HEK293 (cell line): ENCODE results near the gene ZNF48.
A peak's percentile ranks its signal among the peaks of the same experiment; 100 is the strongest.

ENCODE experiments used
- AEBP2 ChIP-seq: fragments of 450-650 bp; formaldehyde crosslinking; IDR thresholded peaks from 2 replicates; pipeline ENCODE4 v1.5.1; 2016; ENCODE audit warnings: missing biosample characterization, missing genetic modification characterization, borderline replicate concordance
- HIC1 ChIP-seq: fragments of 450-650 bp; formaldehyde crosslinking; IDR thresholded peaks from 2 replicates; pipeline ENCODE4 v1.5.1; 2016; ENCODE audit warnings: missing biosample characterization, missing genetic modification characterization
- HOXA7 ChIP-seq: sonication (generic); formaldehyde crosslinking; IDR thresholded peaks from 2 replicates; pipeline ENCODE4 v1.8.1; 2022; ENCODE audit warnings: missing genetic modification reagents, borderline replicate concordance
- KLF17 ChIP-seq: fragments of 450-650 bp; formaldehyde crosslinking; IDR thresholded peaks from 2 replicates; pipeline ENCODE4 v1.5.1; 2016; ENCODE audit warnings: missing biosample characterization, missing genetic modification characterization
- PRDM10 ChIP-seq: fragments of 450-650 bp; formaldehyde crosslinking; IDR thresholded peaks from 2 replicates; pipeline ENCODE4 v1.5.1; 2016; ENCODE audit warnings: missing biosample characterization, missing genetic modification characterization
- SCRT1 ChIP-seq: fragments of 450-650 bp; formaldehyde crosslinking; IDR thresholded peaks from 2 replicates; pipeline ENCODE4 v1.5.1; 2016; ENCODE audit warnings: missing biosample characterization, missing genetic modification characterization, borderline replicate concordance
- TSHZ1 ChIP-seq: fragments of 450-650 bp; formaldehyde crosslinking; IDR thresholded peaks from 2 replicates; pipeline ENCODE4 v1.5.1; 2016; ENCODE audit warnings: missing biosample characterization, missing genetic modification characterization, borderline replicate concordance
- ZBTB17 ChIP-seq: fragments of 450-650 bp; formaldehyde crosslinking; IDR thresholded peaks from 2 replicates; pipeline ENCODE4 v1.5.1; 2016; ENCODE audit warnings: missing biosample characterization, missing genetic modification characterization
- ZBTB20 ChIP-seq: fragments of 450-650 bp; formaldehyde crosslinking; IDR thresholded peaks from 2 replicates; pipeline ENCODE4 v1.5.1; 2016; ENCODE audit warnings: missing biosample characterization, missing genetic modification characterization
- ZNF501 ChIP-seq: fragments of 450-650 bp; formaldehyde crosslinking; IDR thresholded peaks from 2 replicates; pipeline ENCODE4 v1.5.1; 2016; ENCODE audit warnings: missing biosample characterization, missing genetic modification characterization
- ZNF629 ChIP-seq: fragments of 450-650 bp; formaldehyde crosslinking; IDR thresholded peaks from 2 replicates; pipeline ENCODE4 v1.5.1; 2017; ENCODE audit warnings: missing biosample characterization, missing genetic modification characterization
- ZNF664 ChIP-seq: fragments of 450-650 bp; formaldehyde crosslinking; IDR thresholded peaks from 2 replicates; pipeline ENCODE4 v1.5.1; 2016; ENCODE audit warnings: missing biosample characterization, missing genetic modification characterization
- ZSCAN16 ChIP-seq: fragments of 450-650 bp; formaldehyde crosslinking; IDR thresholded peaks from 2 replicates; pipeline ENCODE4 v1.5.1; 2016; ENCODE audit warnings: missing biosample characterization, missing genetic modification characterization

ZNF48 gene

DNA sequence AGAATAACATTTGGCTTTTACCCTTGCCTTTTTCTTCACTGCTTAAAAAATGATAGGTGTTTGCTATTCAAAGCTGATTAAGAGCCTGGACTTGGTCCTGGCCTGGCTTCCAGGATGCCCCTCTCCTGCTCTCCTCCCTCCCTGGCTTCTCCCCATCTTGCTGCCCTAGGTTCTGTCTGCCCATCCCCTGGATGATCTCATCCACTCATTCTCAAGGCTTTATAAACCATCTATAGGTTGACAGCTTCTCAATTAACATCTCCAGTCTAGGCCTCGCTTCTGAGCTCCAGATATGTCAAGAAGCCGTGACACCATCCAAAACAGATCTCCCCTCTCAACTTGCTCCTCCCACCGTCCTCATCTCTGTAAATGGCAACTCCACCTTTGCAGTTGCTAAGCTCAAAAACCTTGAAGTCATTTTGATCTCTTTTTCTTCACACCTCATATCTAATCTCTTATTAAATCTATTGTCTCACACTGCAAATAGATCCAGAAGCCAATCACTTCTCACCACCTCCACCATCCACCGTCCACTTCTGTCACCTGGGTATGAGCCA lies 20.9 kb downstream of the ZNF48 start (continued):
- peak; percentile 48; the same call in 1 of the 2 replicates for TF ChIP-seq TSHZ1 (tag by site-specific recombination)
- peak; percentile 78 for TF ChIP-seq PRDM10 (tag by site-specific recombination)
- no peak for TF ChIP-seq AEBP2 (tag by site-specific recombination)
- TF ChIP-seq ZNF501, result no peak
- peak; percentile 58 for TF ChIP-seq KLF17 (tag by site-specific recombination)
- TF ChIP-seq ZSCAN16 (tag by site-specific recombination), result peak; percentile 87
- peak; percentile 95 for TF ChIP-seq ZBTB17 (tag by site-specific recombination)
- no peak for TF ChIP-seq HIC1
- peak; percentile 73; the same call in 1 of the 2 replicates for TF ChIP-seq ZNF664
- TF ChIP-seq SCRT1 (tag by site-specific recombination), result no peak
- TF ChIP-seq ZNF629 (tag by site-specific recombination), result peak; percentile 31; the same call in 1 of the 2 replicates
- no peak for TF ChIP-seq ZBTB20 (tag by site-specific recombination)
- no peak for TF ChIP-seq HOXA7
- TF ChIP-seq, all 188 proteins: peak for 12
